SIG-M5 treated with dmso at 0.1 percent for 504 hours (cell line): ENCODE measurements around the gene ROBO3.

Experiments used
- DNase-seq: peaks from one replicate; lab custom pipeline; 2025; ENCODE audit not compliant: unreplicated experiment; lab: John Stamatoyannopoulos, UW

The ROBO3 gene, protein sequence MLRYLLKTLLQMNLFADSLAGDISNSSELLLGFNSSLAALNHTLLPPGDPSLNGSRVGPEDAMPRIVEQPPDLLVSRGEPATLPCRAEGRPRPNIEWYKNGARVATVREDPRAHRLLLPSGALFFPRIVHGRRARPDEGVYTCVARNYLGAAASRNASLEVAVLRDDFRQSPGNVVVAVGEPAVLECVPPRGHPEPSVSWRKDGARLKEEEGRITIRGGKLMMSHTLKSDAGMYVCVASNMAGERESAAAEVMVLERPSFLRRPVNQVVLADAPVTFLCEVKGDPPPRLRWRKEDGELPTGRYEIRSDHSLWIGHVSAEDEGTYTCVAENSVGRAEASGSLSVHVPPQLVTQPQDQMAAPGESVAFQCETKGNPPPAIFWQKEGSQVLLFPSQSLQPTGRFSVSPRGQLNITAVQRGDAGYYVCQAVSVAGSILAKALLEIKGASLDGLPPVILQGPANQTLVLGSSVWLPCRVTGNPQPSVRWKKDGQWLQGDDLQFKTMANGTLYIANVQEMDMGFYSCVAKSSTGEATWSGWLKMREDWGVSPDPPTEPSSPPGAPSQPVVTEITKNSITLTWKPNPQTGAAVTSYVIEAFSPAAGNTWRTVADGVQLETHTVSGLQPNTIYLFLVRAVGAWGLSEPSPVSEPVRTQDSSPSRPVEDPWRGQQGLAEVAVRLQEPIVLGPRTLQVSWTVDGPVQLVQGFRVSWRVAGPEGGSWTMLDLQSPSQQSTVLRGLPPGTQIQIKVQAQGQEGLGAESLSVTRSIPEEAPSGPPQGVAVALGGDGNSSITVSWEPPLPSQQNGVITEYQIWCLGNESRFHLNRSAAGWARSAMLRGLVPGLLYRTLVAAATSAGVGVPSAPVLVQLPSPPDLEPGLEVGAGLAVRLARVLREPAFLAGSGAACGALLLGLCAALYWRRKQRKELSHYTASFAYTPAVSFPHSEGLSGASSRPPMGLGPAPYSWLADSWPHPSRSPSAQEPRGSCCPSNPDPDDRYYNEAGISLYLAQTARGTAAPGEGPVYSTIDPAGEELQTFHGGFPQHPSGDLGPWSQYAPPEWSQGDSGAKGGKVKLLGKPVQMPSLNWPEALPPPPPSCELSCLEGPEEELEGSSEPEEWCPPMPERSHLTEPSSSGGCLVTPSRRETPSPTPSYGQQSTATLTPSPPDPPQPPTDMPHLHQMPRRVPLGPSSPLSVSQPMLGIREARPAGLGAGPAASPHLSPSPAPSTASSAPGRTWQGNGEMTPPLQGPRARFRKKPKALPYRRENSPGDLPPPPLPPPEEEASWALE (N-terminal part only)

GRCh38 chr11:124865181-124865901 lies at the start of gene ROBO3:
Gene ROBO3, plus strand, starts transcription at chr11:124865432. Its CDS starts 146 bp downstream, at chr11:124865578.
- DNase-seq = no peak

GRCh38 chr11:124817036-124817435 lies 48.2 kb upstream of the ROBO3 start:
- no peak for DNase-seq

GRCh38 chr11:124821995-124822730 lies 43.1 kb upstream of the ROBO3 start:
- no peak for DNase-seq

- no peak for DNase-seq
Measured at GRCh38 chr11:124823512-124824376, 41.5 kb upstream of the ROBO3 start.

- DNase-seq = no peak
Measured at GRCh38 chr11:124825876-124826275, 39.4 kb upstream of the ROBO3 start.

GRCh38 chr11:124829986-124830385 lies 35.2 kb upstream of the ROBO3 start:
- DNase-seq = no peak

- no peak for DNase-seq
Measured at GRCh38 chr11:124830749-124831148, 34.5 kb upstream of the ROBO3 start.

- no peak for DNase-seq
Measured at GRCh38 chr11:124831897-124832296, 33.3 kb upstream of the ROBO3 start.

GRCh38 chr11:124832571-124832970 lies 32.7 kb upstream of the ROBO3 start:
- DNase-seq = no peak

GRCh38 chr11:124834526-124835180 lies 30.6 kb upstream of the ROBO3 start:
- DNase-seq = no peak

- DNase-seq = no peak
Measured at GRCh38 chr11:124835918-124836317, 29.3 kb upstream of the ROBO3 start.

- peak; percentile 59 for DNase-seq
Measured at GRCh38 chr11:124837491-124837856, 27.8 kb upstream of the ROBO3 start.

GRCh38 chr11:124838805-124839127 lies 26.5 kb upstream of the ROBO3 start:
- no peak for DNase-seq

DNA sequence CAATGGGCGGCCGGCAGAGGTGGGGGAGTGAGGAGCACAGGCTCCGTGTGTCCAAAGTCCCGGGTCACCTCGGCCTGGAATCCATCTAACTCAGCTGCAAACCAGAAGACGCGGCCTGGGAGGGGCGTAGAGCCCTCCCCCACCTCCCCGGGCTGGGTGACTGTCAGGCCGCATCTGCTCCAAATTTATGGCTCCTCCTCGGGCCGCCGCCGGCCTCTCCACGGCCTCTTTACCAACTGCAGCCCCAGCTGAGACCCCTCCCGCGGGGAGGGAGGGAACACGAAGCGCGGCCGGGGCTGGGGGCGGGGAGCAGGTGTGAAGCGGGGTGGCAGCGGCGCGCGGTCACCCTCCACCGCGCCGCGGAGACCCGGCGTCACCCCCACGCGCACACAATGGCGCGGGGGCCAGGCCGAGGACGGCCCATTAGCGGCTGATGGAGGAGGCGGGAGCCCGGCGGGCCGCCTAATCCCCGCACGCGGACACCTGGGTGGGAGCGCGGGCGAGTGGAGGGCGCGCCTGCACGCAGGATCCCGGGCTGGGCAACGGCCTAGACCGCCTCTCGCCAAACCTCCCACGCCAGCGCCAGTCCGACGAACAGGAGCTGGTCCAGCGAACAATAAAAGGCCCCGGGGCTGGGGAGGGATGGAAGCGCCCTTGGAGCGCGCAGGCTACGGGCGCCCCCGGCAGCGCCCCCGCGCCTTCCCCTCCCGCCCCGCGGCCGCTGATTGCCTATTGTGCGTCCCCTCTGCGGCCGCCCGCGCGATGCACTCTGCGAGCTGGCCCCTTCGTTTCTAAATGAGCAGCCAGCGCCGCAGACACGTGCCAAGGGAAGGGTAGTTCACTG lies 25.9 kb upstream of the ROBO3 start:
- DNase-seq = no peak

- no peak for DNase-seq
Measured at GRCh38 chr11:124839972-124840621, 25.1 kb upstream of the ROBO3 start.

GRCh38 chr11:124840666-124841065 lies 24.6 kb upstream of the ROBO3 start:
- DNase-seq = no peak

- no peak for DNase-seq
Measured at GRCh38 chr11:124841201-124841600, 24.0 kb upstream of the ROBO3 start.
